A549 (cell line): Measurements from ENCODE around the gene WBP2. TPM values are rescaled to one million over a fixed set of nuclear protein-coding genes. Genes with fewer than 3 reads are reported as not detected.
A peak's percentile ranks its signal among the peaks of the same experiment; 100 is the strongest.
"Not testable (repeated sequence)": the region's sequence is repeated elsewhere in the genome, so short reads cannot be mapped to it uniquely, and the experiment has no call there.

Experiments used
- ATAC-seq, 2 experiments: fragments of 200-7000 bp in 1 of 2; fragments of >200 bp in 1 of 2; cut with Nextera tagmentation in 1 of 2; cut with Tn5 transposase in 1 of 2; 3 replicates each; pipeline versions ENCODE4 v1.8.0 to v1.9.1; 2018 to 2020; ENCODE audit warnings: mild to moderate bottlenecking in 1 of 2, moderate library complexity in 1 of 2
- CTCF ChIA-PET: fragments of 300-600 bp; sonication (Branson Sonifier 250); formaldehyde crosslinking; extraction: SDS; loops from one replicate; lab custom pipeline; 2021; ENCODE audit warnings: antibody characterized with exemption, inconsistent platforms; lab: Yijun Ruan, JAX
- POLR2A ChIA-PET: fragments of 350-600 bp; formaldehyde crosslinking; extraction: SDS; loops from one replicate; lab custom pipeline; 2021; ENCODE audit warnings: antibody characterized with exemption, inconsistent platforms; lab: Yijun Ruan, JAX
- DNase-seq, 2 experiments: peaks; one replicate each; pipeline versions ENCODE4 v3.0.0 to v3.0.0-alpha.2; 2011 to 2016; ENCODE audit warnings: low read depth in 1 of 2, low spot score in 1 of 2
- FAIRE-seq: peaks from 2 replicates; lab custom pipeline; 2011; peaks lifted over from hg19 to GRCh38; lab: Jason Lieb, UNC
- H3K27ac ChIP-seq, 2 experiments: fragments of >200 bp; sonication (Bioruptor Twin); formaldehyde crosslinking; 3 replicates each; pipeline ENCODE4 v1.5.1; 2016 to 2017
- H3K4me1 ChIP-seq: fragments of >200 bp; sonication (Bioruptor Twin); formaldehyde crosslinking; 3 replicates; pipeline ENCODE4 v1.6.1; 2016
- H3K4me2 ChIP-seq: fragments of >200 bp; sonication (Bioruptor Twin); formaldehyde crosslinking; 3 replicates; pipeline ENCODE4 v1.6.1; 2016
- H3K4me3 ChIP-seq: fragments of >200 bp; sonication (Bioruptor Twin); formaldehyde crosslinking; 3 replicates; pipeline ENCODE4 v1.5.1; 2016
- H3K9me3 ChIP-seq: fragments of >200 bp; sonication (Bioruptor Twin); formaldehyde crosslinking; 3 replicates; pipeline ENCODE4 v1.6.1; 2016
- ATOH8 ChIP-seq: fragments of 250-450 bp; sonication (Bioruptor Pico); IDR thresholded peaks from 2 replicates; pipeline ENCODE4 v1.5.0; 2020; ENCODE audit warnings: low read depth, mild to moderate bottlenecking, moderate library complexity
- BCL3 ChIP-seq: fragments of >200 bp; sonication (Bioruptor Twin); formaldehyde crosslinking; IDR thresholded peaks from 3 replicates; pipeline ENCODE4 v1.6.1; 2016
- CTCF ChIP-seq: fragments of >200 bp; sonication (Bioruptor Twin); formaldehyde crosslinking; IDR thresholded peaks from 3 replicates; pipeline ENCODE4 v1.5.1; 2016
- EHF ChIP-seq: fragments of 250-450 bp; sonication (Bioruptor Pico); IDR thresholded peaks from 2 replicates; pipeline ENCODE4 v1.5.0; 2020; ENCODE audit warnings: mild to moderate bottlenecking
- HDAC2 ChIP-seq: fragments of 200-600 bp; sonication (generic); IDR thresholded peaks from 2 replicates; pipeline ENCODE4 v1.6.1; 2016
- HMGXB4 ChIP-seq: fragments of 250-450 bp; sonication (Bioruptor Pico); IDR thresholded peaks from 2 replicates; pipeline ENCODE4 v1.5.0; 2021; ENCODE audit warnings: mild to moderate bottlenecking, moderate library complexity, borderline replicate concordance
- HOXB5 ChIP-seq: fragments of 250-450 bp; sonication (Bioruptor Pico); IDR thresholded peaks from 2 replicates; pipeline ENCODE4 v1.5.0; 2020; ENCODE audit warnings: mild to moderate bottlenecking, moderate library complexity
- JUN ChIP-seq, 2 experiments: fragments of >200 bp; sonication (Bioruptor Twin); formaldehyde crosslinking; IDR thresholded peaks; 2 replicates in 1 of 2; 3 replicates in 1 of 2; pipeline ENCODE4 v1.6.1; 2016 to 2017
- MAZ ChIP-seq: fragments of 150-350 bp; IDR thresholded peaks from 2 replicates; pipeline ENCODE4 v1.6.1; 2014; ENCODE audit warnings: antibody characterized with exemption, low read depth, low read length, borderline replicate concordance
- MYC ChIP-seq: IDR thresholded peaks from 2 replicates; pipeline ENCODE4 v1.6.1; 2012; ENCODE audit warnings: mild to moderate bottlenecking, inconsistent platforms, low read length, improper control_type of control experiment, borderline replicate concordance
- NFE2L2 ChIP-seq: fragments of 150-350 bp; conservative IDR thresholded peaks from 2 replicates; pipeline ENCODE4 v1.6.1; 2014; ENCODE audit warnings: low read length
- PBX3 ChIP-seq: IDR thresholded peaks from 2 replicates; pipeline ENCODE4 v1.6.1; 2012
- RARB ChIP-seq: fragments of 250-450 bp; sonication (Bioruptor Pico); IDR thresholded peaks from 2 replicates; pipeline ENCODE4 v1.8.0; 2021; ENCODE audit warnings: mild to moderate bottlenecking, moderate library complexity
- TP53 ChIP-seq: fragments of 250-450 bp; sonication (Bioruptor Pico); IDR thresholded peaks from 2 replicates; pipeline ENCODE4 v1.5.0; 2021; ENCODE audit warnings: mild to moderate bottlenecking, moderate library complexity
- WGBS: methylation state at CpG from one replicate; pipeline ENCODE4 v1.1.6; 2017; ENCODE audit errors: missing lambda C conversion rate; 5-methylcytosine and 5-hydroxymethylcytosine counted together
- polyA plus RNA-seq, 4 experiments: library from polyadenylated mRNA; depleted of rRNA in 3 of 4; stranded (reverse); fragments of >200 nt; fragmentation: RNase III in 1 of 4; extraction: RNeasy Plus Mini Kit Qiagen cat#74134 plus additional on column Dnase treatment in 1 of 4; gene quantifications; 2 replicates in 3 of 4; 3 replicates in 1 of 4; pipeline ENCODE4 v1.2.3, GENCODE V29; 2011 to 2017

WBP2 gene
- polyA plus RNA-seq, 2 of the 4 experiments (the other 2 are of a cell fraction), result 39.7 to 131 TPM

GRCh38 chr17:75888484-75888883, 33.3 kb upstream of the WBP2 start:
- Histone ChIP-seq H3K4me3 (no peak overlapping the region), H3K4me1 (no peaks in the 10 kb centered on the region), H3K4me2 (no peak overlapping the region), H3K27ac (no peak overlapping the region), H3K9me3 (no peaks in the 10 kb centered on the region)
- CTCF ChIA-PET, result interaction anchor here (1.4 to 22.8 kb wide), 5 partner anchors 7 to 112 kb away, joined by 3 to 513 read pairs (median 4); partner anchors contain the start of genes MRPL38, TRIM47 and TRIM65
- ATAC-seq (peak in 1 of 2 experiments; percentile 11; a peak in 2 of 6 replicates), FAIRE-seq (no peak), DNase-seq (no peak)
- WGBS, result 78% methylated on average over 6 of the region's 6 CpGs
- POLR2A ChIA-PET, result interaction anchor here (0.6 to 0.9 kb wide), 3 partner anchors 10 to 561 kb away, joined by 3 to 4 read pairs (median 4); partner anchors contain the start of gene TRIM47
- TF ChIP-seq PBX3, result no peak
- TF ChIP-seq HOXB5 (CRISPR knock-in tag), result no peak
- no peak for TF ChIP-seq HMGXB4 (CRISPR knock-in tag)

- not testable (repeated sequence) for FAIRE-seq, ATAC-seq, H3K27ac ChIP-seq, H3K4me3 ChIP-seq, H3K9me3 ChIP-seq, H3K4me1 ChIP-seq, DNase-seq, H3K4me2 ChIP-seq
- WGBS, result 87% methylated on average over 9 of the region's 9 CpGs
- ChIA-PET CTCF (interaction anchor here (0.6 to 22.8 kb wide), 4 partner anchors 8 to 211 kb away, joined by 3 to 513 read pairs (median 258); partner anchors contain the start of genes MRPL38, TRIM47 and TRIM65), POLR2A (interaction anchor here (0.9 kb wide), 1 partner anchor 11 kb away, joined by 3 read pairs; the partner anchor contains the start of gene TRIM65)
Measured at GRCh38 chr17:75885860-75886259, 30.7 kb upstream of the WBP2 start.

- DNase-seq, result no peak
- no peak for FAIRE-seq
- CTCF ChIA-PET, result interaction anchor here (0.7 to 22.8 kb wide), 4 partner anchors 8 to 29 kb away, joined by 3 to 513 read pairs (median 258); partner anchors contain the start of genes MRPL38, TRIM47 and TRIM65
- WGBS, result 90% methylated on average over 8 of the region's 8 CpGs
- Histone ChIP-seq H3K4me2 (no peak overlapping the region), H3K4me3 (no peak overlapping the region), H3K9me3 (no peaks in the 10 kb centered on the region), H3K27ac (no peak overlapping the region), H3K4me1 (no peaks in the 10 kb centered on the region)
- POLR2A ChIA-PET, result interaction anchor here (0.9 kb wide), 1 partner anchor 11 kb away, joined by 3 read pairs; the partner anchor contains the start of gene TRIM65
- TF ChIP-seq MYC (no peak), JUN (IDR thresholded peaks at IDR 0.05) (no peak)
- no peak for ATAC-seq
Measured at GRCh38 chr17:75885431-75885830, 30.3 kb upstream of the WBP2 start.

GRCh38 chr17:75881678-75882454, 26.7 kb upstream of the WBP2 start:
- ChIA-PET POLR2A (interaction anchor here (1.8 to 2.3 kb wide), 2 partner anchors 14 to 102 kb away, joined by 9 to 15 read pairs; partner anchors contain the start of gene TRIM65), CTCF (interaction anchor here (1.0 to 22.8 kb wide), 4 partner anchors 14 to 134 kb away, joined by 4 to 513 read pairs (median 7); partner anchors contain the start of genes MRPL38, TRIM65 and WBP2)
- no peak for ATAC-seq
- no peak for DNase-seq
- Histone ChIP-seq H3K9me3 (no peaks in the 10 kb centered on the region), H3K4me2 (no peak overlapping the region), H3K4me1 (peaks cover 7% of the 10 kb centered on the region), H3K4me3 (no peak overlapping the region), H3K27ac (no peak overlapping the region)
- TF ChIP-seq NFE2L2 (no peak), CTCF (no peak), MAZ (no peak), ATOH8 (CRISPR knock-in tag) (no peak), HDAC2 (no peak), TP53 (CRISPR knock-in tag) (no peak), BCL3 (no peak), EHF (CRISPR knock-in tag) (no peak), RARB (CRISPR knock-in tag) (no peak)
- no peak for FAIRE-seq
- WGBS, result 89% methylated on average over 15 of the region's 15 CpGs
